HCT116 (cell line): Measurements from ENCODE around the gene RNF130. TPM values are rescaled to one million over a fixed set of nuclear protein-coding genes. Genes with fewer than 3 reads are reported as not detected.

ENCODE experiments used
- ATAC-seq: fragments of 200-7000 bp; cut with Tn5 transposase; 2 replicates; pipeline ENCODE4 v1.9.1; 2020; ENCODE audit warnings: mild to moderate bottlenecking, moderate library complexity
- BruUV-seq: library from RNA; stranded (reverse); fragments of 400-500 nt; replicated peaks from 2 replicates; lab custom pipeline; 2021; lab: Mats Ljungman, UMichigan
- CTCF ChIA-PET: fragments of 300-600 bp; sonication (Branson Sonifier 250); formaldehyde crosslinking; loops from one replicate; lab custom pipeline; 2021; ENCODE audit warnings: antibody characterized with exemption; lab: Charles Lee
- POLR2A ChIA-PET: fragments of 300-600, 350-600 bp; sonication (Branson Sonifier 250); formaldehyde crosslinking; loops from one replicate; lab custom pipeline; 2021; ENCODE audit warnings: antibody characterized with exemption; lab: Charles Lee
- RAD21 ChIA-PET, 2 experiments: fragments of 300-600 bp; sonication (Branson Sonifier 250); formaldehyde crosslinking; loops; one replicate each; lab custom pipeline; 2023; ENCODE audit warnings: low total read pairs in 2 of 2; ENCODE audit not compliant: uncharacterized antibody in 2 of 2, unreplicated experiment in 2 of 2, low non-redundant PET in 1 of 2; lab: Charles Lee
- DNase-seq: peaks from one replicate; pipeline ENCODE4 v3.0.0-alpha.2; 2010; ENCODE audit warnings: low read depth, low spot score
- H2AFZ ChIP-seq: fragments of 200-600 bp; shearing (Covaris generic), sonication (generic); 2 replicates; pipeline ENCODE4 v1.6.1; 2017; ENCODE audit warnings: low read depth, mixed run types, mixed read lengths, antibody characterized with exemption, low read length; ENCODE audit not compliant: poor library complexity, severe bottlenecking
- H3K27ac ChIP-seq: 2 replicates; pipeline ENCODE4 v1.5.1; 2012; ENCODE audit warnings: low read depth, low read length
- H3K27me3 ChIP-seq: fragments of 200-600 bp; sonication (generic); 2 replicates; pipeline ENCODE4 v1.6.1; 2016; ENCODE audit warnings: mixed run types, low read length, mixed read lengths; ENCODE audit not compliant: insufficient read depth
- H3K36me3 ChIP-seq, 2 experiments: fragments of 200-500 bp in 1 of 2; fragments of 200-600 bp in 1 of 2; sonication (Bioruptor generic) in 1 of 2; sonication (generic) in 1 of 2; 2 replicates each; pipeline versions ENCODE4 v1.5.1 to v1.6.1; 2014 to 2016; ENCODE audit warnings: low read length in 2 of 2, inconsistent platforms in 1 of 2, mixed read lengths in 1 of 2, mixed run types in 1 of 2; ENCODE audit not compliant: insufficient read depth in 2 of 2, control insufficient read depth in 1 of 2
- H3K4me1 ChIP-seq, 2 experiments: fragments of 200-600 bp in 1 of 2; sonication (generic) in 1 of 2; 2 replicates each; pipeline versions ENCODE4 v1.5.1 to v1.6.1; 2012 to 2017; ENCODE audit warnings: low read length in 2 of 2, inconsistent platforms in 1 of 2, mild to moderate bottlenecking in 1 of 2, mixed read lengths in 1 of 2, mixed run types in 1 of 2, moderate library complexity in 1 of 2; ENCODE audit not compliant: insufficient read depth in 2 of 2, control insufficient read depth in 1 of 2
- H3K4me2 ChIP-seq: fragments of 200-600 bp; sonication (generic); 2 replicates; pipeline ENCODE4 v1.6.1; 2017; ENCODE audit warnings: mixed run types, low read length, mixed read lengths
- H3K4me3 ChIP-seq, 2 experiments: fragments of 200-600 bp in 1 of 2; sonication (generic) in 1 of 2; replicated peaks in 1 of 2; 2 replicates each; pipeline ENCODE4 v1.5.1; 2011 to 2016; ENCODE audit warnings: low read length in 2 of 2, control low read depth in 1 of 2, low read depth in 1 of 2, mild to moderate bottlenecking in 1 of 2, mixed read lengths in 1 of 2, mixed run types in 1 of 2
- H3K79me2 ChIP-seq: fragments of 200-600 bp; sonication (generic); 2 replicates; pipeline ENCODE4 v1.6.1; 2017; ENCODE audit warnings: mild to moderate bottlenecking, mixed run types, low read length, moderate library complexity, mixed read lengths; ENCODE audit not compliant: insufficient read depth
- H3K9ac ChIP-seq: fragments of 200-600 bp; sonication (generic); 2 replicates; pipeline ENCODE4 v1.6.1; 2016; ENCODE audit warnings: low read length, mixed read lengths
- H3K9me2 ChIP-seq: fragments of 200-600 bp; sonication (generic), shearing (Covaris generic); 2 replicates; pipeline ENCODE4 v1.6.1; 2017; ENCODE audit warnings: mixed run types, mild to moderate bottlenecking, moderate library complexity; ENCODE audit not compliant: insufficient read depth
- H3K9me3 ChIP-seq, 2 experiments: fragments of 200-500 bp in 1 of 2; fragments of 200-600 bp in 1 of 2; sonication (Bioruptor generic) in 1 of 2; sonication (generic) in 1 of 2; 2 replicates each; pipeline ENCODE4 v1.6.1; 2014 to 2017; ENCODE audit warnings: low read length in 2 of 2, mixed read lengths in 2 of 2, inconsistent platforms in 1 of 2, low read depth in 1 of 2, mild to moderate bottlenecking in 1 of 2, mixed run types in 1 of 2, moderate library complexity in 1 of 2; ENCODE audit not compliant: control insufficient read depth in 1 of 2, insufficient read depth in 1 of 2
- H4K20me1 ChIP-seq: fragments of 200-600 bp; sonication (generic), shearing (Covaris generic); 2 replicates; pipeline ENCODE4 v1.6.1; 2017; ENCODE audit warnings: mixed run types, mild to moderate bottlenecking, moderate library complexity; ENCODE audit not compliant: insufficient read depth
- CBX3 ChIP-seq: IDR thresholded peaks from 2 replicates; pipeline ENCODE4 v1.6.1; 2012; ENCODE audit warnings: low read depth
- CEBPB ChIP-seq: IDR thresholded peaks from 2 replicates; pipeline ENCODE4 v1.6.1; 2012; ENCODE audit warnings: low read depth
- CTCF ChIP-seq, 3 experiments: fragments of 200-600 bp in 1 of 3; sonication (generic) in 1 of 3; IDR thresholded peaks in 2 of 3; conservative IDR thresholded peaks in 1 of 3; 2 replicates each; pipeline ENCODE4 v1.5.1; 2012 to 2017; ENCODE audit warnings: low read depth in 2 of 3, low read length in 2 of 3, antibody characterized with exemption in 1 of 3, borderline replicate concordance in 1 of 3, control low read depth in 1 of 3, mild to moderate bottlenecking in 1 of 3, mixed read lengths in 1 of 3, mixed run types in 1 of 3, moderate library complexity in 1 of 3; ENCODE audit not compliant: insufficient read depth in 1 of 3
- EGR1 ChIP-seq: IDR thresholded peaks from 2 replicates; pipeline ENCODE4 v1.6.1; 2012; ENCODE audit warnings: low read depth
- EZH2 ChIP-seq: fragments of 200-600 bp; sonication (generic); IDR thresholded peaks from 2 replicates; pipeline ENCODE4 v1.6.1; 2017; ENCODE audit warnings: antibody characterized with exemption, mixed run types
- EZH2phosphoT487 ChIP-seq: fragments of 200-600 bp; IDR thresholded peaks from 2 replicates; pipeline ENCODE4 v1.6.1; 2018; ENCODE audit warnings: antibody characterized with exemption, borderline replicate concordance
- FOSL1 ChIP-seq: IDR thresholded peaks from 2 replicates; pipeline ENCODE4 v1.6.1; 2012; ENCODE audit warnings: low read depth
- JUND ChIP-seq: IDR thresholded peaks from 2 replicates; pipeline ENCODE4 v1.6.1; 2012
- POLR2A ChIP-seq: IDR thresholded peaks from 2 replicates; pipeline ENCODE4 v1.7.0; 2011; ENCODE audit warnings: borderline replicate concordance; ENCODE audit not compliant: insufficient read depth, insufficient read length; ENCODE audit errors: extremely low read depth
- POLR2AphosphoS5 ChIP-seq: IDR thresholded peaks from 2 replicates; pipeline ENCODE4 v1.6.1; 2011; ENCODE audit warnings: mild to moderate bottlenecking, low read depth, low read length, moderate library complexity
- REST ChIP-seq: IDR thresholded peaks from 2 replicates; pipeline ENCODE4 v1.6.1; 2012; ENCODE audit warnings: low read depth
- SIN3A ChIP-seq: IDR thresholded peaks from 2 replicates; pipeline ENCODE4 v1.6.1; 2012; ENCODE audit warnings: low read depth
- SRF ChIP-seq: IDR thresholded peaks from 2 replicates; pipeline ENCODE4 v1.6.1; 2012; ENCODE audit warnings: low read depth
- TCF7L2 ChIP-seq: IDR thresholded peaks from 2 replicates; pipeline ENCODE4 v1.7.0; 2011; ENCODE audit warnings: borderline replicate concordance, inconsistent platforms; ENCODE audit not compliant: insufficient read depth, insufficient read length; ENCODE audit errors: extremely low read depth
- YY1 ChIP-seq: IDR thresholded peaks from 2 replicates; pipeline ENCODE4 v1.6.1; 2011; ENCODE audit warnings: low read length, low read depth, moderate library complexity, mild to moderate bottlenecking; ENCODE audit not compliant: insufficient replicate concordance; ENCODE audit errors: extremely low read depth
- ZBTB33 ChIP-seq: IDR thresholded peaks from 2 replicates; pipeline ENCODE4 v1.6.1; 2011; ENCODE audit warnings: mild to moderate bottlenecking, low read length, moderate library complexity; ENCODE audit not compliant: insufficient replicate concordance; ENCODE audit errors: extremely low read depth
- ZFX ChIP-seq: fragments of 450-650 bp; IDR thresholded peaks from 2 replicates; pipeline ENCODE4 v1.6.1; 2017
- ZNF274 ChIP-seq: fragments of 200-500 bp; sonication (Bioruptor generic); IDR thresholded peaks from 2 replicates; pipeline ENCODE4 v1.6.1; 2014; ENCODE audit warnings: mild to moderate bottlenecking, low read depth, low read length, inconsistent platforms
- intact Hi-C: fragments of 100-400 bp; cut with micrococcal nuclease; formaldehyde crosslinking; loops from 2 replicates; pipeline ENCODE4 v1.10.0; 2022
- total RNA-seq: library from RNA; stranded (reverse); gene quantifications from one replicate; pipeline ENCODE4 v1.2.1, GENCODE V29; 2021; ENCODE audit not compliant: unreplicated experiment

The RNF130 gene
- total RNA-seq, 1 experiment from 2014 or later = 34.9 TPM

- ChIA-PET CTCF (no interaction called here), RAD21 (no interaction called here), POLR2A (interaction anchor here (1.5 kb wide), 1 partner anchor 11 kb away, joined by 3 read pairs; no protein-coding TSS in a partner anchor)
- no peaks in the 10 kb centered on the region for H3K9me3 ChIP-seq
- no peaks in the 10 kb centered on the region for H3K27me3 ChIP-seq
- H2AFZ ChIP-seq = no peak overlapping the region
- H3K4me1 ChIP-seq = peaks cover 6 to 13% of the 10 kb centered on the region in 2 experiments; a peak in 3 of 4 replicates
- no peaks in the 10 kb centered on the region for H4K20me1 ChIP-seq
- no peaks in the 10 kb centered on the region for H3K79me2 ChIP-seq
- H3K4me3 ChIP-seq = no peak overlapping the region
- no peak overlapping the region for H3K4me2 ChIP-seq
- ATAC-seq = no peak
- H3K9ac ChIP-seq = no peak overlapping the region
- H3K27ac ChIP-seq = no peak overlapping the region
- no TSS peak for BruUV-seq
- no peak for TF ChIP-seq YY1
- TF ChIP-seq CEBPB = no peak
- TF ChIP-seq EGR1 = no peak
- no peak for TF ChIP-seq SRF
- no peak for TF ChIP-seq FOSL1
- TF ChIP-seq ZBTB33 = no peak
- no peak for TF ChIP-seq EZH2phosphoT487
- TF ChIP-seq JUND = no peak
- no peak for TF ChIP-seq EZH2
- no peak for TF ChIP-seq SIN3A
- TF ChIP-seq POLR2A = no peak
- TF ChIP-seq ZFX = no peak
- TF ChIP-seq TCF7L2 = no peak
- no peak for TF ChIP-seq CTCF (IDR thresholded peaks at IDR 0.05 in 2 of 3, conservative IDR thresholded peaks at IDR 0.05 in 1 of 3; ENCODE audit: borderline replicate concordance in 1 of 3, insufficient read depth in 1 of 3, low read depth in 2 of 3, low read length in 2 of 3)
- no peak for TF ChIP-seq CBX3
- no peak for TF ChIP-seq ZNF274
- TF ChIP-seq REST = no peak
- no peak for TF ChIP-seq POLR2AphosphoS5
- no peaks in the 10 kb centered on the region for H3K9me2 ChIP-seq
- no peaks in the 10 kb centered on the region for H3K36me3 ChIP-seq
- no peak for DNase-seq
- intact Hi-C loops = no loop called here
These were observed 155.0 kb downstream of the RNF130 start for GRCh38 chr5:179916523-179916922.
